Measurements from ENCODE around the gene CACNB2.

Gene CACNB2

GRCh38 chr10:18449611-18450026, 309.4 kb downstream of the CACNB2 start:
- Histone ChIP-seq H3K4me3 (ENCODE audit: low read length) (no peak overlapping the region), H3F3A (ENCODE audit: control insufficient read depth, insufficient read depth) (no peaks in the 10 kb centered on the region), H3K27ac (ENCODE audit: low read depth, low read length) (no peak overlapping the region), H3K79me2 (ENCODE audit: control insufficient read depth, low read length) (no peaks in the 10 kb centered on the region), H3K4me2 (ENCODE audit: low read length) (no peak overlapping the region), H3K9me2 (replicated peaks; ENCODE audit: control insufficient read depth, low read length) (no peaks in the 10 kb centered on the region), H4K20me1 (ENCODE audit: control insufficient read depth, insufficient read depth, low read depth, low read length) (no peaks in the 10 kb centered on the region), H3K9me3 (ENCODE audit: control insufficient read depth, insufficient read depth, low read length) (no peaks in the 10 kb centered on the region), H3K36me3 (ENCODE audit: control insufficient read depth, low read length) (no peaks in the 10 kb centered on the region), H3K4me1 (ENCODE audit: control insufficient read depth, low read length) (peaks cover 2% of the 10 kb centered on the region; the same call in 1 of the 2 replicates), H3K27me3 (ENCODE audit: control insufficient read depth, low read length) (no peaks in the 10 kb centered on the region)
- TF ChIP-seq EZH2phosphoT487 (IDR thresholded peaks at IDR 0.05; ENCODE audit: borderline replicate concordance, low read length): no peak
- TF ChIP-seq, protein P1, sequence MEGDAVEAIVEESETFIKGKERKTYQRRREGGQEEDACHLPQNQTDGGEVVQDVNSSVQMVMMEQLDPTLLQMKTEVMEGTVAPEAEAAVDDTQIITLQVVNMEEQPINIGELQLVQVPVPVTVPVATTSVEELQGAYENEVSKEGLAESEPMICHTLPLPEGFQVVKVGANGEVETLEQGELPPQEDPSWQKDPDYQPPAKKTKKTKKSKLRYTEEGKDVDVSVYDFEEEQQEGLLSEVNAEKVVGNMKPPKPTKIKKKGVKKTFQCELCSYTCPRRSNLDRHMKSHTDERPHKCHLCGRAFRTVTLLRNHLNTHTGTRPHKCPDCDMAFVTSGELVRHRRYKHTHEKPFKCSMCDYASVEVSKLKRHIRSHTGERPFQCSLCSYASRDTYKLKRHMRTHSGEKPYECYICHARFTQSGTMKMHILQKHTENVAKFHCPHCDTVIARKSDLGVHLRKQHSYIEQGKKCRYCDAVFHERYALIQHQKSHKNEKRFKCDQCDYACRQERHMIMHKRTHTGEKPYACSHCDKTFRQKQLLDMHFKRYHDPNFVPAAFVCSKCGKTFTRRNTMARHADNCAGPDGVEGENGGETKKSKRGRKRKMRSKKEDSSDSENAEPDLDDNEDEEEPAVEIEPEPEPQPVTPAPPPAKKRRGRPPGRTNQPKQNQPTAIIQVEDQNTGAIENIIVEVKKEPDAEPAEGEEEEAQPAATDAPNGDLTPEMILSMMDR (IDR thresholded peaks at IDR 0.05; ENCODE audit: low read depth, low read length, poor library complexity, severe bottlenecking): no peak

GRCh38 chr10:18450298-18450697, 310.1 kb downstream of the CACNB2 start:
- Histone ChIP-seq H3K9me3 (ENCODE audit: control insufficient read depth, insufficient read depth, low read length) (no peaks in the 10 kb centered on the region), H3K79me2 (ENCODE audit: control insufficient read depth, low read length) (no peaks in the 10 kb centered on the region), H4K20me1 (ENCODE audit: control insufficient read depth, insufficient read depth, low read depth, low read length) (no peaks in the 10 kb centered on the region), H3K9me2 (replicated peaks; ENCODE audit: control insufficient read depth, low read length) (no peaks in the 10 kb centered on the region), H3K4me3 (ENCODE audit: low read length) (no peak overlapping the region), H3K4me1 (ENCODE audit: control insufficient read depth, low read length) (peaks cover 8% of the 10 kb centered on the region), H3K27ac (ENCODE audit: low read depth, low read length) (no peak overlapping the region), H3K36me3 (ENCODE audit: control insufficient read depth, low read length) (no peaks in the 10 kb centered on the region), H3K27me3 (ENCODE audit: control insufficient read depth, low read length) (no peaks in the 10 kb centered on the region), H3F3A (ENCODE audit: control insufficient read depth, insufficient read depth) (no peaks in the 10 kb centered on the region), H3K4me2 (ENCODE audit: low read length) (no peak overlapping the region)
- TF ChIP-seq, protein P1 (IDR thresholded peaks at IDR 0.05; ENCODE audit: low read depth, low read length, poor library complexity, severe bottlenecking): no peak
- no peak for TF ChIP-seq EZH2phosphoT487 (IDR thresholded peaks at IDR 0.05; ENCODE audit: borderline replicate concordance, low read length)

- Histone ChIP-seq H3K4me1 (ENCODE audit: control insufficient read depth, low read length) (peaks cover 38% of the 10 kb centered on the region), H3K4me2 (ENCODE audit: low read length) (peak overlapping the region; percentile 46), H3F3A (ENCODE audit: control insufficient read depth, insufficient read depth) (peaks cover 6% of the 10 kb centered on the region), H3K27me3 (ENCODE audit: control insufficient read depth, low read length) (no peaks in the 10 kb centered on the region), H3K9me2 (replicated peaks; ENCODE audit: control insufficient read depth, low read length) (no peaks in the 10 kb centered on the region), H3K4me3 (ENCODE audit: low read length) (no peak overlapping the region), H3K9me3 (ENCODE audit: control insufficient read depth, insufficient read depth, low read length) (no peaks in the 10 kb centered on the region), H4K20me1 (ENCODE audit: control insufficient read depth, insufficient read depth, low read depth, low read length) (no peaks in the 10 kb centered on the region), H3K27ac (ENCODE audit: low read depth, low read length) (peak overlapping the region; percentile 58; the same call in 1 of the 2 replicates), H3K36me3 (ENCODE audit: control insufficient read depth, low read length) (no peaks in the 10 kb centered on the region), H3K79me2 (ENCODE audit: control insufficient read depth, low read length) (no peaks in the 10 kb centered on the region)
- TF ChIP-seq EZH2phosphoT487 (IDR thresholded peaks at IDR 0.05; ENCODE audit: borderline replicate concordance, low read length): no peak
- TF ChIP-seq, protein P1 (IDR thresholded peaks at IDR 0.05; ENCODE audit: low read depth, low read length, poor library complexity, severe bottlenecking): no peak
Measured at GRCh38 chr10:18455086-18455884, 315.1 kb downstream of the CACNB2 start.

All from DOHH2 (cell line).